IPS DF 6.9 (cell line): Measurements from ENCODE around the gene SIRT1.
"Not testable (repeated sequence)": the region's sequence is repeated elsewhere in the genome, so short reads cannot be mapped to it uniquely, and the experiment has no call there.

Experiments used
- DNase-seq: peaks from one replicate; pipeline ENCODE4 v3.0.0-alpha.2; 2013; ENCODE audit warnings: low read depth, low spot score
- H3K27ac ChIP-seq: one replicate; pipeline ENCODE4 v1.5.1; 2013; ENCODE audit warnings: low read length, control low read depth
- H3K27me3 ChIP-seq: 2 replicates; pipeline ENCODE4 v1.6.1; 2013; ENCODE audit warnings: mild to moderate bottlenecking, low read length; ENCODE audit not compliant: control insufficient read depth, insufficient read depth
- H3K36me3 ChIP-seq: 2 replicates; pipeline ENCODE4 v1.6.1; 2013; ENCODE audit warnings: low read length; ENCODE audit not compliant: control insufficient read depth, insufficient read depth
- H3K4me1 ChIP-seq: 2 replicates; pipeline ENCODE4 v1.6.1; 2013; ENCODE audit warnings: low read length; ENCODE audit not compliant: control insufficient read depth, insufficient read depth
- H3K4me3 ChIP-seq: 2 replicates; pipeline ENCODE4 v1.5.1; 2013; ENCODE audit warnings: mild to moderate bottlenecking, low read length
- H3K9me3 ChIP-seq: 2 replicates; pipeline ENCODE4 v1.6.1; 2013; ENCODE audit warnings: low read length, inconsistent platforms; ENCODE audit not compliant: control insufficient read depth, insufficient read depth
- WGBS: extraction: QIAGEN DNeasy Blood & Tissue Kit; methylation state at CpG from one replicate; pipeline ENCODE4 v1.1.7; 2013; ENCODE audit warnings: mixed read lengths, missing lambda C conversion rate; ENCODE audit not compliant: insufficient read length, insufficient coverage; 5-methylcytosine and 5-hydroxymethylcytosine counted together

SIRT1 gene

GRCh38 chr10:67884313-67884841 is at the start of gene SIRT1:
Gene SIRT1 (plus strand): TSS chr10:67884656. CDS start chr10:67884722, 66 bp downstream.
- Histone ChIP-seq H3K9me3 (no peaks in the 10 kb centered on the region), H3K36me3 (peaks cover 7% of the 10 kb centered on the region), H3K27ac (no peak within 1 kb of the TSS), H3K4me1 (no peaks in the 10 kb centered on the region; the same call in 1 of the 2 replicates), H3K27me3 (no peaks in the 10 kb centered on the region), H3K4me3 (peak within 1 kb of the TSS; percentile 89)
- peak; percentile 83 for DNase-seq
- no CpG with 5 or more reads among the region's 62 CpGs for WGBS

- H3K4me1 ChIP-seq, H3K27me3 ChIP-seq, H3K4me3 ChIP-seq, H3K36me3 ChIP-seq, H3K9me3 ChIP-seq, DNase-seq, H3K27ac ChIP-seq: not testable (repeated sequence)
- no CpG with 5 or more reads among the region's 6 CpGs for WGBS
Observed at GRCh38 chr10:67835541-67836394, 48.7 kb upstream of the SIRT1 start.

- H3K4me1 ChIP-seq, result peaks cover 1% of the 10 kb centered on the region; the same call in 1 of the 2 replicates
- no peak overlapping the region for H3K4me3 ChIP-seq
- H3K27me3 ChIP-seq, result no peaks in the 10 kb centered on the region
- no peaks in the 10 kb centered on the region for H3K36me3 ChIP-seq
- no CpG with 5 or more reads among the region's 2 CpGs for WGBS
- H3K9me3 ChIP-seq, result no peaks in the 10 kb centered on the region
- H3K27ac ChIP-seq, result no peak overlapping the region
- DNase-seq, result no peak
Observed at GRCh38 chr10:67836488-67836887, 48.0 kb upstream of the SIRT1 start.

GRCh38 chr10:67836972-67837371 is 47.5 kb upstream of the SIRT1 start:
- H3K27ac ChIP-seq, result no peak overlapping the region
- no peaks in the 10 kb centered on the region for H3K9me3 ChIP-seq
- peaks cover 1% of the 10 kb centered on the region; the same call in 1 of the 2 replicates for H3K4me1 ChIP-seq
- H3K27me3 ChIP-seq, result no peaks in the 10 kb centered on the region
- no peak for DNase-seq
- no peaks in the 10 kb centered on the region for H3K36me3 ChIP-seq
- no CpG with 5 or more reads among the region's 1 CpG for WGBS
- H3K4me3 ChIP-seq, result no peak overlapping the region

GRCh38 chr10:67837541-67838314 is 46.7 kb upstream of the SIRT1 start, which contains the start of gene DNAJC12:
Gene DNAJC12 (minus strand): TSS chr10:67838188. CDS start chr10:67838011, 177 bp downstream.
- H3K27me3 ChIP-seq, result no peaks in the 10 kb centered on the region
- no peak for DNase-seq
- no peak within 1 kb of the TSS for H3K27ac ChIP-seq
- no peak within 1 kb of the TSS for H3K4me3 ChIP-seq
- WGBS, result 100% methylated on average over 1 of the region's 5 CpGs
- H3K36me3 ChIP-seq, result no peaks in the 10 kb centered on the region
- H3K4me1 ChIP-seq, result peaks cover 1% of the 10 kb centered on the region; the same call in 1 of the 2 replicates
- no peaks in the 10 kb centered on the region for H3K9me3 ChIP-seq

- not testable (repeated sequence) for H3K4me1 ChIP-seq, H3K36me3 ChIP-seq, H3K9me3 ChIP-seq, H3K27ac ChIP-seq, H3K27me3 ChIP-seq, DNase-seq, H3K4me3 ChIP-seq
- no CpG with 5 or more reads among the region's 12 CpGs for WGBS
Observed at GRCh38 chr10:67839511-67839910, 44.9 kb upstream of the SIRT1 start.

- no peaks in the 10 kb centered on the region for H3K36me3 ChIP-seq
- no CpG with 5 or more reads among the region's 3 CpGs for WGBS
Observed at GRCh38 chr10:67839951-67840350, 44.5 kb upstream of the SIRT1 start.

GRCh38 chr10:67841737-67842136 is 42.7 kb upstream of the SIRT1 start:
- Histone ChIP-seq H3K36me3 (no peaks in the 10 kb centered on the region), H3K27ac (no peak overlapping the region), H3K4me3 (no peak overlapping the region), H3K4me1 (peaks cover 1% of the 10 kb centered on the region; the same call in 1 of the 2 replicates), H3K9me3 (no peaks in the 10 kb centered on the region), H3K27me3 (no peaks in the 10 kb centered on the region)
- no peak for DNase-seq

More at GRCh38 chr10:67839951-67840350, 44.5 kb upstream of the SIRT1 start:
- no peak for DNase-seq
- Histone ChIP-seq H3K27ac (no peak overlapping the region), H3K9me3 (no peaks in the 10 kb centered on the region), H3K4me1 (peaks cover 1% of the 10 kb centered on the region; the same call in 1 of the 2 replicates), H3K27me3 (no peaks in the 10 kb centered on the region), H3K4me3 (no peak overlapping the region)

GRCh38 chr10:67843284-67843683 is 41.2 kb upstream of the SIRT1 start:
- no peaks in the 10 kb centered on the region for H3K36me3 ChIP-seq
- WGBS, result no CpG with 5 or more reads among the region's 2 CpGs
- no peak for DNase-seq
- H3K27me3 ChIP-seq, result no peaks in the 10 kb centered on the region
- H3K27ac ChIP-seq, result no peak overlapping the region
- no peaks in the 10 kb centered on the region for H3K9me3 ChIP-seq
- H3K4me3 ChIP-seq, result no peak overlapping the region
- no peaks in the 10 kb centered on the region for H3K4me1 ChIP-seq

GRCh38 chr10:67849331-67850011 is 35.0 kb upstream of the SIRT1 start:
- H3K9me3 ChIP-seq, result no peaks in the 10 kb centered on the region
- WGBS, result no CpG with 5 or more reads among the region's 36 CpGs
- H3K36me3 ChIP-seq, result no peaks in the 10 kb centered on the region
- H3K4me3 ChIP-seq, result peak overlapping the region; percentile 72
- H3K27ac ChIP-seq, result no peak overlapping the region
- DNase-seq, result peak; percentile 58
- H3K27me3 ChIP-seq, result no peaks in the 10 kb centered on the region
- no peaks in the 10 kb centered on the region for H3K4me1 ChIP-seq
